Hepatocyte (in vitro differentiated cells): Measurements from ENCODE around the gene TIMMDC1.

ENCODE experiments used
- EZH2 ChIP-seq: fragments of 200-600 bp; sonication (generic); IDR thresholded peaks from 2 replicates; pipeline ENCODE4 v1.6.1; 2016; ENCODE audit warnings: antibody characterized with exemption, mild to moderate bottlenecking, borderline replicate concordance
- EZH2phosphoT487 ChIP-seq: fragments of 200-600 bp; sonication (generic); IDR thresholded peaks from one replicate; pipeline ENCODE4 v1.6.1; 2018; ENCODE audit warnings: antibody characterized with exemption, mild to moderate bottlenecking, low read depth, moderate library complexity; ENCODE audit not compliant: unreplicated experiment, severe bottlenecking
- TF ChIP-seq, protein P1 (sequence below): fragments of 200-600 bp; sonication (generic); IDR thresholded peaks from 2 replicates; pipeline ENCODE4 v1.5.1; 2016; ENCODE audit warnings: antibody characterized with exemption, mild to moderate bottlenecking; ENCODE audit not compliant: poor library complexity

DNA sequence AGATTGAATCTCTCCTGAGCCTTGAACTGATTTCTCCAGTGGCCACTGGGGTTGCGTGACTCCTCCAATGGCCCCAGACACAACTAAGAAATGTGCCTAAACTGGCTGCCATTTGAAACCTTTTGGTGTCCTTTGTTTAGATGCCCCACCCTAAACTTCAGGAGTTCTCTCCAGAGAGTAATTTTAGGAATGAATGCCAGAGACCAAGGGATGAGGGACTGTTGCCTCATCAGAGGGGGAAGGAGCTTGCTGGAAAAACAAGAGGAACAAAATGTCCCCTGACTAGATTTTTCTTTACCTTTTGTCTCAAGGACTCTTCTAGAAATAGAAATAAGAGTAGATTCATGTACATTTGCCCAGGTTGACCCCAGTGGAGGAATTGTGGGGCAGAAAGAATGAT is 72.9 kb downstream of the TIMMDC1 start:
- TF ChIP-seq, protein P1, sequence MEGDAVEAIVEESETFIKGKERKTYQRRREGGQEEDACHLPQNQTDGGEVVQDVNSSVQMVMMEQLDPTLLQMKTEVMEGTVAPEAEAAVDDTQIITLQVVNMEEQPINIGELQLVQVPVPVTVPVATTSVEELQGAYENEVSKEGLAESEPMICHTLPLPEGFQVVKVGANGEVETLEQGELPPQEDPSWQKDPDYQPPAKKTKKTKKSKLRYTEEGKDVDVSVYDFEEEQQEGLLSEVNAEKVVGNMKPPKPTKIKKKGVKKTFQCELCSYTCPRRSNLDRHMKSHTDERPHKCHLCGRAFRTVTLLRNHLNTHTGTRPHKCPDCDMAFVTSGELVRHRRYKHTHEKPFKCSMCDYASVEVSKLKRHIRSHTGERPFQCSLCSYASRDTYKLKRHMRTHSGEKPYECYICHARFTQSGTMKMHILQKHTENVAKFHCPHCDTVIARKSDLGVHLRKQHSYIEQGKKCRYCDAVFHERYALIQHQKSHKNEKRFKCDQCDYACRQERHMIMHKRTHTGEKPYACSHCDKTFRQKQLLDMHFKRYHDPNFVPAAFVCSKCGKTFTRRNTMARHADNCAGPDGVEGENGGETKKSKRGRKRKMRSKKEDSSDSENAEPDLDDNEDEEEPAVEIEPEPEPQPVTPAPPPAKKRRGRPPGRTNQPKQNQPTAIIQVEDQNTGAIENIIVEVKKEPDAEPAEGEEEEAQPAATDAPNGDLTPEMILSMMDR: no peak
- TF ChIP-seq EZH2 (no peak), EZH2phosphoT487 (no peak)
